Glutamatergic neuron (in vitro differentiated cells): ENCODE results near the gene RNU5D-1. TPM values are rescaled to one million over a fixed set of nuclear protein-coding genes. Genes with fewer than 3 reads are reported as not detected.

Source experiments
- DNase-seq: peaks from one replicate; pipeline ENCODE4 v3.0.0; 2022
- H3K27ac Mint-ChIP-seq: one replicate; pipeline ENCODE4 v1.8.0; 2020; ENCODE audit warnings: mild to moderate bottlenecking, mixed read lengths, inconsistent platforms; ENCODE audit not compliant: unreplicated experiment
- H3K27me3 Mint-ChIP-seq: one replicate; pipeline ENCODE4 v1.8.0; 2020; ENCODE audit warnings: mild to moderate bottlenecking, moderate library complexity, mixed read lengths, inconsistent platforms; ENCODE audit not compliant: unreplicated experiment
- H3K36me3 Mint-ChIP-seq: one replicate; pipeline ENCODE4 v1.8.0; 2020; ENCODE audit warnings: mild to moderate bottlenecking, mixed read lengths, inconsistent platforms; ENCODE audit not compliant: unreplicated experiment
- H3K4me1 Mint-ChIP-seq: one replicate; pipeline ENCODE4 v1.8.0; 2020; ENCODE audit warnings: mild to moderate bottlenecking, low read depth, mixed read lengths, inconsistent platforms; ENCODE audit not compliant: unreplicated experiment
- H3K4me3 Mint-ChIP-seq: one replicate; pipeline ENCODE4 v1.8.0; 2020; ENCODE audit warnings: mild to moderate bottlenecking, mixed read lengths, inconsistent platforms; ENCODE audit not compliant: unreplicated experiment
- H3K9me3 Mint-ChIP-seq: one replicate; pipeline ENCODE4 v1.8.0; 2020; ENCODE audit warnings: mild to moderate bottlenecking, moderate library complexity, mixed read lengths, inconsistent platforms; ENCODE audit not compliant: unreplicated experiment
- total RNA-seq: library from RNA; stranded (reverse); fragmentation: NEBNext Ultra II Directional; extraction: Animal tissue kit (Norgen Biotek cat#: 25700); gene quantifications from one replicate; pipeline ENCODE4 v1.2.1, GENCODE V29; 2021; ENCODE audit not compliant: unreplicated experiment
- TF ChIP-seq, protein P1 (sequence below): fragments of 200-600 bp; sonication (generic); IDR thresholded peaks from one replicate; pipeline ENCODE4 v1.5.0; 2021; ENCODE audit not compliant: partially characterized antibody, unreplicated experiment

The RNU5D-1 gene
- total RNA-seq, 1 donor from 2014 or later = not detected

- H3K36me3 Mint-ChIP-seq = no peaks in the 10 kb centered on the region
- H3K9me3 Mint-ChIP-seq = peaks cover 2% of the 10 kb centered on the region
- no peak overlapping the region for H3K27ac Mint-ChIP-seq
- no peak overlapping the region for H3K4me3 Mint-ChIP-seq
- no peaks in the 10 kb centered on the region for H3K4me1 Mint-ChIP-seq
- TF ChIP-seq, protein P1, sequence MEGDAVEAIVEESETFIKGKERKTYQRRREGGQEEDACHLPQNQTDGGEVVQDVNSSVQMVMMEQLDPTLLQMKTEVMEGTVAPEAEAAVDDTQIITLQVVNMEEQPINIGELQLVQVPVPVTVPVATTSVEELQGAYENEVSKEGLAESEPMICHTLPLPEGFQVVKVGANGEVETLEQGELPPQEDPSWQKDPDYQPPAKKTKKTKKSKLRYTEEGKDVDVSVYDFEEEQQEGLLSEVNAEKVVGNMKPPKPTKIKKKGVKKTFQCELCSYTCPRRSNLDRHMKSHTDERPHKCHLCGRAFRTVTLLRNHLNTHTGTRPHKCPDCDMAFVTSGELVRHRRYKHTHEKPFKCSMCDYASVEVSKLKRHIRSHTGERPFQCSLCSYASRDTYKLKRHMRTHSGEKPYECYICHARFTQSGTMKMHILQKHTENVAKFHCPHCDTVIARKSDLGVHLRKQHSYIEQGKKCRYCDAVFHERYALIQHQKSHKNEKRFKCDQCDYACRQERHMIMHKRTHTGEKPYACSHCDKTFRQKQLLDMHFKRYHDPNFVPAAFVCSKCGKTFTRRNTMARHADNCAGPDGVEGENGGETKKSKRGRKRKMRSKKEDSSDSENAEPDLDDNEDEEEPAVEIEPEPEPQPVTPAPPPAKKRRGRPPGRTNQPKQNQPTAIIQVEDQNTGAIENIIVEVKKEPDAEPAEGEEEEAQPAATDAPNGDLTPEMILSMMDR = no peak
- H3K27me3 Mint-ChIP-seq = no peaks in the 10 kb centered on the region
- no peak for DNase-seq
Observed at GRCh38 chr1:44760876-44761275, 29.9 kb upstream of the RNU5D-1 start.

DNA sequence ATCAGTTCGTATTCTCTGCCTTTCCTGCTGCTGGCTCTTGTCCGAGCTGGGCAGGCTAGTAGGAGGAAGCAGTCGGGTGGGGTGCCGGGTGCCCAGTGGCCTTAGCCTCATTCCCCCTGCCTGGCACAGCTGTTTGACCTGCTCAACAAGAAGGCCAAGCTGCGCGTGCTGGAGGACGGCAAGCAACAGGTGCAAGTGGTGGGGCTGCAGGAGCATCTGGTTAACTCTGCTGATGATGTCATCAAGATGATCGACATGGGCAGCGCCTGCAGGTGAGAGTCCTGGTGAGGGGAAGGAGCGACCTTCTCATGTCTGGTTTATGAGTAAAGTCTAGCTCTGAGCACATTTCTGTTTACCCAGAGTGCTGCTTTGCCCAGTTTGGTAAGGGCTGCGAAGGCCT, 28.1 kb upstream of the RNU5D-1 start:
- H3K36me3 Mint-ChIP-seq = no peaks in the 10 kb centered on the region
- TF ChIP-seq, protein P1 = no peak

GRCh38 chr1:44757420-44757819, 26.4 kb upstream of the RNU5D-1 start:
- no peaks in the 10 kb centered on the region for H3K9me3 Mint-ChIP-seq
- no peak for DNase-seq
- H3K36me3 Mint-ChIP-seq = no peaks in the 10 kb centered on the region
- TF ChIP-seq, protein P1 = no peak
- no peak overlapping the region for H3K27ac Mint-ChIP-seq
- no peak overlapping the region for H3K4me3 Mint-ChIP-seq
- no peaks in the 10 kb centered on the region for H3K27me3 Mint-ChIP-seq
- H3K4me1 Mint-ChIP-seq = no peaks in the 10 kb centered on the region

More for the DNA sequence above, 28.1 kb upstream of the RNU5D-1 start:
- Mint-ChIP-seq H3K4me3 (no peak overlapping the region), H3K4me1 (no peaks in the 10 kb centered on the region), H3K27me3 (no peaks in the 10 kb centered on the region), H3K9me3 (peaks cover 2% of the 10 kb centered on the region), H3K27ac (no peak overlapping the region)
- DNase-seq = no peak

DNA sequence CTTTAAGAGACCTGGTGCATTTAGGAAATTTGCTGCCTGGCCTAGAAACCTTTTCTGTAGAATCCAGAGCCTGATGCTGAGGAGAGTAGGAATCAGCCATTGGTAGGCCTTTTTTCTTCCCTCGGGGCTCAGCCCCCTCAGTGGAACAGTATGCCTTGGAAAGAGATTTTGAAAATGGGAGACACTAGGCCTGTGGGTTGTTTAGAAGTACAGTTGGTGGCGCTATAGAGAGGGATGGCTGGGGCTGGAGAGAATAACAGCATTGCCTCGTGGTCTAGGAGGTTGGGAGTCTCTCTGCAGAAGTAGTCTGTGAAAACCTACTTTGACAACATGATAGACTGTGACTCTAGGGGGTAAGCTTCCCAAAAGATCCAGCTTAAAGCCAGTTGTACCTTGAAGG, 16.9 kb upstream of the RNU5D-1 start:
- DNase-seq = no peak
- Mint-ChIP-seq H3K9me3 (no peaks in the 10 kb centered on the region), H3K27me3 (peaks cover 2% of the 10 kb centered on the region), H3K4me3 (no peak overlapping the region), H3K27ac (no peak overlapping the region), H3K36me3 (no peaks in the 10 kb centered on the region), H3K4me1 (no peaks in the 10 kb centered on the region)
- TF ChIP-seq, protein P1 = no peak

DNA sequence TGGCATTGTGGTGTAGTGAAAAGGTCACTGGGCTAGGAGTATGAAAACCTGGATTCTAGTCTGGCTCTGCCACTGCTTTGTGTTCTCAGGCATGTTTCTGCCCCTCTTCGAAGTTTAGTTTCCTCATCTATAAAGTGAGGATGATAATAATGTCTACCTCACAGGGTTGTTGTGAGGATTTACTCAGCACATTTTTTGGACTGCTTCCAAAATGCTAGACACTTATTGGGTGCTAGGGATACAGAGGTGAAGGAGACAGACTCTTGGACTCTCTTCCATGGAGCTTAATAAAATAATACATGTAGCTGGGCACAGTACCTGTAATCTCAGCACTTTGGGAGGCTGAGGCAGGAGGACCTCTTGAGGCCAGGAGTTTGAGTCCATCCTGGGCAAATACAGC, 12.2 kb upstream of the RNU5D-1 start:
- peaks cover 8% of the 10 kb centered on the region for H3K9me3 Mint-ChIP-seq
- H3K4me1 Mint-ChIP-seq = peaks cover 4% of the 10 kb centered on the region
- no peak overlapping the region for H3K27ac Mint-ChIP-seq
- no peak for DNase-seq
- TF ChIP-seq, protein P1 = no peak
- H3K27me3 Mint-ChIP-seq = peaks cover 2% of the 10 kb centered on the region
- no peaks in the 10 kb centered on the region for H3K36me3 Mint-ChIP-seq
- no peak overlapping the region for H3K4me3 Mint-ChIP-seq
